HEK293 (cell line): ENCODE data around the gene EEFSEC.

Source experiments
- BCL6B ChIP-seq: fragments of 450-650 bp; formaldehyde crosslinking; IDR thresholded peaks from 2 replicates; pipeline ENCODE4 v1.5.1; 2017; ENCODE audit warnings: missing biosample characterization, missing genetic modification characterization
- FEZF1 ChIP-seq: fragments of 450-650 bp; formaldehyde crosslinking; IDR thresholded peaks from 2 replicates; pipeline ENCODE4 v1.5.1; 2016; ENCODE audit warnings: missing biosample characterization, missing genetic modification characterization
- IKZF3 ChIP-seq: fragments of 450-650 bp; IDR thresholded peaks from 2 replicates; pipeline ENCODE4 v1.5.0; 2018; ENCODE audit warnings: missing biosample characterization, mild to moderate bottlenecking, missing genetic modification characterization, moderate library complexity
- KLF10 ChIP-seq: fragments of 450-650 bp; IDR thresholded peaks from 2 replicates; pipeline ENCODE4 v1.5.1; 2018; ENCODE audit warnings: missing biosample characterization, mild to moderate bottlenecking, missing genetic modification characterization
- KLF9 ChIP-seq: fragments of 450-650 bp; formaldehyde crosslinking; IDR thresholded peaks from 2 replicates; pipeline ENCODE4 v1.5.1; 2016; ENCODE audit warnings: missing biosample characterization, missing genetic modification characterization, low read depth
- OSR2 ChIP-seq: fragments of 450-650 bp; formaldehyde crosslinking; IDR thresholded peaks from 2 replicates; pipeline ENCODE4 v1.5.1; 2016; ENCODE audit warnings: missing biosample characterization, missing genetic modification characterization
- PRDM6 ChIP-seq: fragments of 450-650 bp; formaldehyde crosslinking; IDR thresholded peaks from 2 replicates; pipeline ENCODE4 v1.5.1; 2017; ENCODE audit warnings: missing biosample characterization, missing genetic modification characterization
- SALL2 ChIP-seq: fragments of 450-650 bp; formaldehyde crosslinking; IDR thresholded peaks from 2 replicates; pipeline ENCODE4 v1.5.0; 2017; ENCODE audit warnings: missing biosample characterization, mild to moderate bottlenecking, missing genetic modification characterization, borderline replicate concordance
- SCRT2 ChIP-seq: fragments of 450-650 bp; formaldehyde crosslinking; IDR thresholded peaks from 2 replicates; pipeline ENCODE4 v1.5.1; 2016; ENCODE audit warnings: missing biosample characterization, missing genetic modification characterization
- ZBTB44 ChIP-seq: fragments of 450-650 bp; IDR thresholded peaks from 2 replicates; pipeline ENCODE4 v1.5.1; 2018; ENCODE audit warnings: missing biosample characterization, mild to moderate bottlenecking, missing genetic modification characterization
- ZBTB6 ChIP-seq: fragments of 450-650 bp; formaldehyde crosslinking; IDR thresholded peaks from 2 replicates; pipeline ENCODE4 v1.5.1; 2017; ENCODE audit warnings: missing biosample characterization, missing genetic modification characterization
- ZEB2 ChIP-seq: fragments of 450-650 bp; formaldehyde crosslinking; IDR thresholded peaks from 2 replicates; pipeline ENCODE4 v1.5.1; 2016; ENCODE audit warnings: missing biosample characterization, missing genetic modification characterization
- ZFP69B ChIP-seq: fragments of 450-650 bp; formaldehyde crosslinking; IDR thresholded peaks from 2 replicates; pipeline ENCODE4 v1.5.1; 2016; ENCODE audit warnings: missing biosample characterization, missing genetic modification characterization
- ZNF146 ChIP-seq: fragments of 450-650 bp; formaldehyde crosslinking; IDR thresholded peaks from 2 replicates; pipeline ENCODE4 v1.5.1; 2016; ENCODE audit warnings: missing biosample characterization, missing genetic modification characterization
- ZNF148 ChIP-seq: fragments of 450-650 bp; formaldehyde crosslinking; IDR thresholded peaks from 2 replicates; pipeline ENCODE4 v1.5.0; 2017; ENCODE audit warnings: missing biosample characterization, missing genetic modification characterization, borderline replicate concordance
- ZNF155 ChIP-seq: fragments of 450-650 bp; formaldehyde crosslinking; IDR thresholded peaks from 2 replicates; pipeline ENCODE4 v1.5.1; 2016; ENCODE audit warnings: missing biosample characterization, missing genetic modification characterization
- ZNF184 ChIP-seq: fragments of 450-650 bp; IDR thresholded peaks from 2 replicates; pipeline ENCODE4 v1.5.1; 2018; ENCODE audit warnings: missing biosample characterization, mild to moderate bottlenecking, missing genetic modification characterization
- ZNF214 ChIP-seq: fragments of 450-650 bp; formaldehyde crosslinking; IDR thresholded peaks from 2 replicates; pipeline ENCODE4 v1.5.1; 2017; ENCODE audit warnings: missing biosample characterization, mild to moderate bottlenecking, missing genetic modification characterization, borderline replicate concordance
- ZNF223 ChIP-seq: fragments of 450-650 bp; formaldehyde crosslinking; IDR thresholded peaks from 2 replicates; pipeline ENCODE4 v1.5.1; 2016; ENCODE audit warnings: missing biosample characterization, missing genetic modification characterization
- ZNF24 ChIP-seq: fragments of 450-650 bp; formaldehyde crosslinking; IDR thresholded peaks from 2 replicates; pipeline ENCODE4 v1.5.1; 2016; ENCODE audit warnings: missing biosample characterization, missing genetic modification characterization
- ZNF248 ChIP-seq: fragments of 450-650 bp; formaldehyde crosslinking; IDR thresholded peaks from 2 replicates; pipeline ENCODE4 v1.5.1; 2017; ENCODE audit warnings: missing biosample characterization, missing genetic modification characterization
- ZNF366 ChIP-seq: fragments of 450-650 bp; formaldehyde crosslinking; conservative IDR thresholded peaks from 2 replicates; pipeline ENCODE4 v1.5.1; 2016; ENCODE audit warnings: missing biosample characterization, missing genetic modification characterization
- ZNF433 ChIP-seq: fragments of 450-650 bp; formaldehyde crosslinking; IDR thresholded peaks from 2 replicates; pipeline ENCODE4 v1.5.1; 2016; ENCODE audit warnings: missing biosample characterization, missing genetic modification characterization, low read depth
- ZNF530 ChIP-seq: fragments of 450-650 bp; formaldehyde crosslinking; IDR thresholded peaks from 2 replicates; pipeline ENCODE4 v1.5.1; 2016; ENCODE audit warnings: low read depth, missing biosample characterization, missing genetic modification characterization
- ZNF626 ChIP-seq: fragments of 450-650 bp; sonication (Bioruptor Pico); formaldehyde crosslinking; IDR thresholded peaks from 2 replicates; pipeline ENCODE4 v1.5.1; 2018; ENCODE audit warnings: missing biosample characterization, missing genetic modification characterization, inconsistent platforms
- ZNF629 ChIP-seq: fragments of 450-650 bp; formaldehyde crosslinking; IDR thresholded peaks from 2 replicates; pipeline ENCODE4 v1.5.1; 2017; ENCODE audit warnings: missing biosample characterization, missing genetic modification characterization
- ZNF664 ChIP-seq: fragments of 450-650 bp; formaldehyde crosslinking; IDR thresholded peaks from 2 replicates; pipeline ENCODE4 v1.5.1; 2016; ENCODE audit warnings: missing biosample characterization, missing genetic modification characterization
- ZNF692 ChIP-seq: fragments of 450-650 bp; formaldehyde crosslinking; IDR thresholded peaks from 2 replicates; pipeline ENCODE4 v1.5.1; 2016; ENCODE audit warnings: missing biosample characterization, missing genetic modification characterization
- ZSCAN4 ChIP-seq: fragments of 450-650 bp; formaldehyde crosslinking; IDR thresholded peaks from 2 replicates; pipeline ENCODE4 v1.5.1; 2017; ENCODE audit warnings: missing biosample characterization, missing genetic modification characterization
- ZXDB ChIP-seq: fragments of 450-650 bp; formaldehyde crosslinking; IDR thresholded peaks from 2 replicates; pipeline ENCODE4 v1.5.1; 2016; ENCODE audit warnings: missing biosample characterization, missing genetic modification characterization

EEFSEC gene

GRCh38 chr3:128112357-128112968, 40.8 kb upstream of the EEFSEC start (continued):
- TF ChIP-seq ZSCAN4 (no peak), ZBTB6 (tag by site-specific recombination) (no peak), ZNF366 (tag by site-specific recombination) (peak; percentile 67), ZBTB44 (tag by site-specific recombination) (peak; percentile 67), ZEB2 (peak; percentile 77), ZNF692 (tag by site-specific recombination) (peak; percentile 51; the same call in 1 of the 2 replicates), BCL6B (tag by site-specific recombination) (peak; percentile 99), FEZF1 (tag by site-specific recombination) (peak; percentile 44), ZNF433 (tag by site-specific recombination) (no peak), ZNF248 (tag by site-specific recombination) (no peak), ZNF530 (tag by site-specific recombination) (no peak), SCRT2 (no peak), ZNF24 (tag by site-specific recombination) (0 out of 2 replicates have a peak, but pooled peaks have one; percentile 49), ZNF214 (tag by site-specific recombination) (no peak), KLF9 (no peak), SALL2 (tag by site-specific recombination) (no peak), ZNF155 (tag by site-specific recombination) (no peak), PRDM6 (peak; percentile 74), IKZF3 (tag by site-specific recombination) (no peak), ZNF664 (tag by site-specific recombination) (peak; percentile 75), ZNF146 (tag by site-specific recombination) (no peak), ZXDB (peak; percentile 60), ZNF629 (peak; percentile 54; the same call in 1 of the 2 replicates), KLF10 (no peak), ZNF148 (tag by site-specific recombination) (no peak), ZNF223 (tag by site-specific recombination) (no peak), ZFP69B (tag by site-specific recombination) (no peak), ZNF626 (tag by site-specific recombination) (no peak), OSR2 (tag by site-specific recombination) (0 out of 2 replicates have a peak, but pooled peaks have one; percentile 23), ZNF184 (tag by site-specific recombination) (peak; percentile 67; the same call in 1 of the 2 replicates)
